Measurements from ENCODE around the gene MOGAT3. TPM values are rescaled to one million over a fixed set of nuclear protein-coding genes. Genes with fewer than 3 reads are reported as not detected.

Gene MOGAT3
- total and polyA plus RNA-seq, 2 experiments from 2014 or later, result 0.44 TPM; not detected in 1

DNA sequence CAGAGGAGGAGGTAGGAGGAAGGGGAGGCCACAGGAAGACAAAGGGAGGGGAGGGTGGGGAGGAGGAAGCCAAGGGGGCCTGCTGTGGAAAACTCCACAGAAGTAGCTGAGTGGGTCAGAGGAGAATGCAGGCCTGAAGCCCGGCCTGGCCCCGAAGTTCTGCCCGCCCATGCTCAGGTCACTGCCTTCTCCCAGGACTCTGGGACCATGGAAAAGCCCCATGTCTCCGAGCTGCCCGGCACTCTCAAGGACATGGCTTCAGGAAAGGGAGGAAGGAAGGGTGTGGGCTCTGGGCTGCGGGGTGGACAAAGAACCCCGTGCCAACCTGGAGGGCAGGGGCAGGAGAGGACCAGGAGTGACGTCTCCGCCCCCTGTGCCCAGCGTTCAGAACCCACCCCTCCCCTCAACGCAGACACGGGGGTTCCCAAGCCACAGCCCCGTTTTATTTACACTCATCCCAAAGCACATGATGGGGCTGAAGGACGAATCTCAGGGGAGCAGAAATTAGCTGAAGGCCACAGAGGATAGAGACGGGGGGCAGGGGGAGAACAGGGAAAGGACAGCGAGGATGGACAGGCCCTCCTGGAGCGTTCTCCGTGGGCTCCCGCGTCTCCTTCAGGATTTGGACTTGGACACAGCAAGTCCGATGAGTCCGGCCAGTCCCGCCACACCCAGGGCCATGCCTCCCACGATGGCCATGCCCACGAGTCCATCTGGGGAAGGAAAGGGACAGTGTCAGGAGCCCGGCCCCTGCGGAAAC lies 38.5 kb upstream of the MOGAT3 start:
- H3K4me1 Mint-ChIP-seq, result peaks cover 22% of the 10 kb centered on the region
- peaks cover 20% of the 10 kb centered on the region for H3K36me3 Mint-ChIP-seq (ENCODE audit: low read depth)
- peaks cover 20% of the 10 kb centered on the region for H3K79me2 ChIP-seq (replicated peaks; ENCODE audit: insufficient read depth)
- no peak for DNase-seq (ENCODE audit: low spot score)
- H3K4me2 ChIP-seq, result no peak overlapping the region
- H3K27me3 ChIP-seq (ENCODE audit: insufficient read depth), result no peaks in the 10 kb centered on the region
- H3K27me3 Mint-ChIP-seq (ENCODE audit: insufficient read depth, low read depth, poor library complexity), result peaks cover 18% of the 10 kb centered on the region
- H2AFZ ChIP-seq, result no peak overlapping the region
- H4K20me1 ChIP-seq (replicated peaks; ENCODE audit: insufficient read depth), result peaks cover 6% of the 10 kb centered on the region
- H3K36me3 ChIP-seq (ENCODE audit: insufficient read depth), result no peaks in the 10 kb centered on the region
- no peaks in the 10 kb centered on the region for H3K9me3 Mint-ChIP-seq
- no peak for ATAC-seq
- no peaks in the 10 kb centered on the region for H3K9me2 ChIP-seq (ENCODE audit: insufficient read depth)
- H3K4me3 ChIP-seq, result no peak overlapping the region
- H3F3A ChIP-seq (replicated peaks; ENCODE audit: low read depth), result peaks cover 36% of the 10 kb centered on the region
- TF ChIP-seq STAT1 (IDR thresholded peaks at IDR 0.05; ENCODE audit: unreplicated experiment), result no peak
- no peak for TF ChIP-seq POLR2AphosphoS5 (IDR thresholded peaks at IDR 0.05; ENCODE audit: low read depth)
- no peak for TF ChIP-seq ZNF331 (CRISPR knock-in tag; IDR thresholded peaks at IDR 0.05; ENCODE audit: low read depth)
- TF ChIP-seq, protein P1, sequence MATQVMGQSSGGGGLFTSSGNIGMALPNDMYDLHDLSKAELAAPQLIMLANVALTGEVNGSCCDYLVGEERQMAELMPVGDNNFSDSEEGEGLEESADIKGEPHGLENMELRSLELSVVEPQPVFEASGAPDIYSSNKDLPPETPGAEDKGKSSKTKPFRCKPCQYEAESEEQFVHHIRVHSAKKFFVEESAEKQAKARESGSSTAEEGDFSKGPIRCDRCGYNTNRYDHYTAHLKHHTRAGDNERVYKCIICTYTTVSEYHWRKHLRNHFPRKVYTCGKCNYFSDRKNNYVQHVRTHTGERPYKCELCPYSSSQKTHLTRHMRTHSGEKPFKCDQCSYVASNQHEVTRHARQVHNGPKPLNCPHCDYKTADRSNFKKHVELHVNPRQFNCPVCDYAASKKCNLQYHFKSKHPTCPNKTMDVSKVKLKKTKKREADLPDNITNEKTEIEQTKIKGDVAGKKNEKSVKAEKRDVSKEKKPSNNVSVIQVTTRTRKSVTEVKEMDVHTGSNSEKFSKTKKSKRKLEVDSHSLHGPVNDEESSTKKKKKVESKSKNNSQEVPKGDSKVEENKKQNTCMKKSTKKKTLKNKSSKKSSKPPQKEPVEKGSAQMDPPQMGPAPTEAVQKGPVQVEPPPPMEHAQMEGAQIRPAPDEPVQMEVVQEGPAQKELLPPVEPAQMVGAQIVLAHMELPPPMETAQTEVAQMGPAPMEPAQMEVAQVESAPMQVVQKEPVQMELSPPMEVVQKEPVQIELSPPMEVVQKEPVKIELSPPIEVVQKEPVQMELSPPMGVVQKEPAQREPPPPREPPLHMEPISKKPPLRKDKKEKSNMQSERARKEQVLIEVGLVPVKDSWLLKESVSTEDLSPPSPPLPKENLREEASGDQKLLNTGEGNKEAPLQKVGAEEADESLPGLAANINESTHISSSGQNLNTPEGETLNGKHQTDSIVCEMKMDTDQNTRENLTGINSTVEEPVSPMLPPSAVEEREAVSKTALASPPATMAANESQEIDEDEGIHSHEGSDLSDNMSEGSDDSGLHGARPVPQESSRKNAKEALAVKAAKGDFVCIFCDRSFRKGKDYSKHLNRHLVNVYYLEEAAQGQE (IDR thresholded peaks at IDR 0.05; ENCODE audit: unreplicated experiment), result no peak
- TF ChIP-seq, protein P2, sequence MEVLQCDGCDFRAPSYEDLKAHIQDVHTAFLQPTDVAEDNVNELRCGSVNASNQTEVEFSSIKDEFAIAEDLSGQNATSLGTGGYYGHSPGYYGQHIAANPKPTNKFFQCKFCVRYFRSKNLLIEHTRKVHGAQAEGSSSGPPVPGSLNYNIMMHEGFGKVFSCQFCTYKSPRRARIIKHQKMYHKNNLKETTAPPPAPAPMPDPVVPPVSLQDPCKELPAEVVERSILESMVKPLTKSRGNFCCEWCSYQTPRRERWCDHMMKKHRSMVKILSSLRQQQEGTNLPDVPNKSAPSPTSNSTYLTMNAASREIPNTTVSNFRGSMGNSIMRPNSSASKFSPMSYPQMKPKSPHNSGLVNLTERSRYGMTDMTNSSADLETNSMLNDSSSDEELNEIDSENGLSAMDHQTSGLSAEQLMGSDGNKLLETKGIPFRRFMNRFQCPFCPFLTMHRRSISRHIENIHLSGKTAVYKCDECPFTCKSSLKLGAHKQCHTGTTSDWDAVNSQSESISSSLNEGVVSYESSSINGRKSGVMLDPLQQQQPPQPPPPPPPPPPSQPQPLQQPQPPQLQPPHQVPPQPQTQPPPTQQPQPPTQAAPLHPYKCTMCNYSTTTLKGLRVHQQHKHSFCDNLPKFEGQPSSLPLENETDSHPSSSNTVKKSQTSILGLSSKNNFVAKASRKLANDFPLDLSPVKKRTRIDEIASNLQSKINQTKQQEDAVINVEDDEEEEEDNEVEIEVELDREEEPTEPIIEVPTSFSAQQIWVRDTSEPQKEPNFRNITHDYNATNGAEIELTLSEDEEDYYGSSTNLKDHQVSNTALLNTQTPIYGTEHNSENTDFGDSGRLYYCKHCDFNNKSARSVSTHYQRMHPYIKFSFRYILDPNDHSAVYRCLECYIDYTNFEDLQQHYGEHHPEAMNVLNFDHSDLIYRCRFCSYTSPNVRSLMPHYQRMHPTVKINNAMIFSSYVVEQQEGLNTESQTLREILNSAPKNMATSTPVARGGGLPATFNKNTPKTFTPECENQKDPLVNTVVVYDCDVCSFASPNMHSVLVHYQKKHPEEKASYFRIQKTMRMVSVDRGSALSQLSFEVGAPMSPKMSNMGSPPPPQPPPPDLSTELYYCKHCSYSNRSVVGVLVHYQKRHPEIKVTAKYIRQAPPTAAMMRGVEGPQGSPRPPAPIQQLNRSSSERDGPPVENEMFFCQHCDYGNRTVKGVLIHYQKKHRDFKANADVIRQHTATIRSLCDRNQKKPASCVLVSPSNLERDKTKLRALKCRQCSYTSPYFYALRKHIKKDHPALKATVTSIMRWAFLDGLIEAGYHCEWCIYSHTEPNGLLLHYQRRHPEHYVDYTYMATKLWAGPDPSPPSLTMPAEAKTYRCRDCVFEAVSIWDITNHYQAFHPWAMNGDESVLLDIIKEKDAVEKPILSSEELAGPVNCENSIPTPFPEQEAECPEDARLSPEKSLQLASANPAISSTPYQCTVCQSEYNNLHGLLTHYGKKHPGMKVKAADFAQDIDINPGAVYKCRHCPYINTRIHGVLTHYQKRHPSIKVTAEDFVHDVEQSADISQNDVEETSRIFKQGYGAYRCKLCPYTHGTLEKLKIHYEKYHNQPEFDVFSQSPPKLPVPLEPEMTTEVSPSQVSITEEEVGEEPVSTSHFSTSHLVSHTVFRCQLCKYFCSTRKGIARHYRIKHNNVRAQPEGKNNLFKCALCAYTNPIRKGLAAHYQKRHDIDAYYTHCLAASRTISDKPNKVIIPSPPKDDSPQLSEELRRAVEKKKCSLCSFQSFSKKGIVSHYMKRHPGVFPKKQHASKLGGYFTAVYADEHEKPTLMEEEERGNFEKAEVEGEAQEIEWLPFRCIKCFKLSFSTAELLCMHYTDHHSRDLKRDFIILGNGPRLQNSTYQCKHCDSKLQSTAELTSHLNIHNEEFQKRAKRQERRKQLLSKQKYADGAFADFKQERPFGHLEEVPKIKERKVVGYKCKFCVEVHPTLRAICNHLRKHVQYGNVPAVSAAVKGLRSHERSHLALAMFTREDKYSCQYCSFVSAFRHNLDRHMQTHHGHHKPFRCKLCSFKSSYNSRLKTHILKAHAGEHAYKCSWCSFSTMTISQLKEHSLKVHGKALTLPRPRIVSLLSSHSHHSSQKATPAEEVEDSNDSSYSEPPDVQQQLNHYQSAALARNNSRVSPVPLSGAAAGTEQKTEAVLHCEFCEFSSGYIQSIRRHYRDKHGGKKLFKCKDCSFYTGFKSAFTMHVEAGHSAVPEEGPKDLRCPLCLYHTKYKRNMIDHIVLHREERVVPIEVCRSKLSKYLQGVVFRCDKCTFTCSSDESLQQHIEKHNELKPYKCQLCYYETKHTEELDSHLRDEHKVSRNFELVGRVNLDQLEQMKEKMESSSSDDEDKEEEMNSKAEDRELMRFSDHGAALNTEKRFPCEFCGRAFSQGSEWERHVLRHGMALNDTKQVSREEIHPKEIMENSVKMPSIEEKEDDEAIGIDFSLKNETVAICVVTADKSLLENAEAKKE (CRISPR knock-in tag; IDR thresholded peaks at IDR 0.05), result no peak
- H3K27ac ChIP-seq (ENCODE audit: low read depth), result no peak overlapping the region
- H3K4me3 Mint-ChIP-seq, result no peak overlapping the region
- H3K4me1 ChIP-seq (ENCODE audit: insufficient read depth), result peaks cover 29% of the 10 kb centered on the region
- H3K27ac Mint-ChIP-seq, result no peak overlapping the region; the same call in 1 of the 2 replicates
